ENCODE data around the gene SYNPO2. TPM values are rescaled to one million over a fixed set of nuclear protein-coding genes. Genes with fewer than 3 reads are reported as not detected.

The SYNPO2 gene
- total and polyA plus RNA-seq, 2 of the 13 experiments (the other 11 are each of a cell fraction or from before 2014, with no cell fraction given) = not detected

DNA sequence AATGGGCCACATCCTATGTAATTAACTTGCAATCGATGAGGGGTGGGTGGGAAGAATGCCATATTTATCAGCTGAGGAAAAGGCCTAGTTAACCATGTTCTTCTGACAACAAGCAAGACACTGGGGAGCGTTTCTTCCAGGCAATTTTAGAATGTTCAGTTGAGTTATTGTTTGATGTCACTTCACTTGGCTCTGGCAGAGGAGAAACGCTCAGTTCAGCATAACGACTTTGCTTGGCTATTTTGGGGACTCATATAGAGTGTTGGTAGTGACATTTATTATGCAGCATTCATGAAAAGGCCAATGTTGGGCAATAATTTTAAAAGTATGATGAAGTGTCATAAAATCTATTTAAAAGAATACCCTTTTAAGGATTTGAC lies 648 bp downstream of the SYNPO2 start:
- Histone ChIP-seq H3K4me2 (ENCODE audit: low read depth, low read length) (no peak overlapping the region), H2AFZ (ENCODE audit: low read length) (no peak overlapping the region), H4K20me1 (ENCODE audit: insufficient read depth, low read length) (no peaks in the 10 kb centered on the region), H3K4me1 (ENCODE audit: insufficient read depth, low read length) (peaks cover 10% of the 10 kb centered on the region; the same call in 1 of the 2 replicates), H3K27me3 (ENCODE audit: control insufficient read depth in 1 of 2, insufficient read depth in 2 of 2, low read length in 2 of 2) (peaks cover 0 to 22% of the 10 kb centered on the region in 2 experiments; a peak in 2 of 5 replicates), H3K9me3 (ENCODE audit: low read length) (no peaks in the 10 kb centered on the region), H3K27ac (ENCODE audit: extremely low read length, insufficient read depth, low read length) (no peak overlapping the region), H3K36me3 (replicated peaks in 1 of 2; ENCODE audit: control insufficient read depth in 1 of 2, insufficient read depth in 2 of 2, low read length in 2 of 2) (no peaks in the 10 kb centered on the region), H3K79me2 (ENCODE audit: insufficient read depth, low read length) (no peaks in the 10 kb centered on the region), H3K4me3 (replicated peaks in 1 of 3; ENCODE audit: insufficient read depth in 1 of 3, low read depth in 2 of 3, low read length in 3 of 3) (no peak overlapping the region), H3K9ac (ENCODE audit: insufficient read depth, low read depth, low read length) (no peak overlapping the region)
- 40% methylated on average over 4 of the region's 4 CpGs for WGBS (ENCODE audit: low lambda C conversion rate)
- no peak for FAIRE-seq
- no peak for ATAC-seq
- TF ChIP-seq ZNF720 (CRISPR knock-in tag; IDR thresholded peaks at IDR 0.05) = no peak
- TF ChIP-seq, protein P1, sequence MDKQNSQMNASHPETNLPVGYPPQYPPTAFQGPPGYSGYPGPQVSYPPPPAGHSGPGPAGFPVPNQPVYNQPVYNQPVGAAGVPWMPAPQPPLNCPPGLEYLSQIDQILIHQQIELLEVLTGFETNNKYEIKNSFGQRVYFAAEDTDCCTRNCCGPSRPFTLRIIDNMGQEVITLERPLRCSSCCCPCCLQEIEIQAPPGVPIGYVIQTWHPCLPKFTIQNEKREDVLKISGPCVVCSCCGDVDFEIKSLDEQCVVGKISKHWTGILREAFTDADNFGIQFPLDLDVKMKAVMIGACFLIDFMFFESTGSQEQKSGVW (CRISPR knock-in tag; IDR thresholded peaks at IDR 0.05; ENCODE audit: borderline replicate concordance) = no peak
- TF ChIP-seq LCORL (IDR thresholded peaks at IDR 0.05) = no peak
- TF ChIP-seq LCORL (CRISPR knock-in tag; IDR thresholded peaks at IDR 0.05) = no peak
- no peak for TF ChIP-seq ZNF160 (CRISPR knock-in tag; IDR thresholded peaks at IDR 0.05)
- TF ChIP-seq, protein P2, sequence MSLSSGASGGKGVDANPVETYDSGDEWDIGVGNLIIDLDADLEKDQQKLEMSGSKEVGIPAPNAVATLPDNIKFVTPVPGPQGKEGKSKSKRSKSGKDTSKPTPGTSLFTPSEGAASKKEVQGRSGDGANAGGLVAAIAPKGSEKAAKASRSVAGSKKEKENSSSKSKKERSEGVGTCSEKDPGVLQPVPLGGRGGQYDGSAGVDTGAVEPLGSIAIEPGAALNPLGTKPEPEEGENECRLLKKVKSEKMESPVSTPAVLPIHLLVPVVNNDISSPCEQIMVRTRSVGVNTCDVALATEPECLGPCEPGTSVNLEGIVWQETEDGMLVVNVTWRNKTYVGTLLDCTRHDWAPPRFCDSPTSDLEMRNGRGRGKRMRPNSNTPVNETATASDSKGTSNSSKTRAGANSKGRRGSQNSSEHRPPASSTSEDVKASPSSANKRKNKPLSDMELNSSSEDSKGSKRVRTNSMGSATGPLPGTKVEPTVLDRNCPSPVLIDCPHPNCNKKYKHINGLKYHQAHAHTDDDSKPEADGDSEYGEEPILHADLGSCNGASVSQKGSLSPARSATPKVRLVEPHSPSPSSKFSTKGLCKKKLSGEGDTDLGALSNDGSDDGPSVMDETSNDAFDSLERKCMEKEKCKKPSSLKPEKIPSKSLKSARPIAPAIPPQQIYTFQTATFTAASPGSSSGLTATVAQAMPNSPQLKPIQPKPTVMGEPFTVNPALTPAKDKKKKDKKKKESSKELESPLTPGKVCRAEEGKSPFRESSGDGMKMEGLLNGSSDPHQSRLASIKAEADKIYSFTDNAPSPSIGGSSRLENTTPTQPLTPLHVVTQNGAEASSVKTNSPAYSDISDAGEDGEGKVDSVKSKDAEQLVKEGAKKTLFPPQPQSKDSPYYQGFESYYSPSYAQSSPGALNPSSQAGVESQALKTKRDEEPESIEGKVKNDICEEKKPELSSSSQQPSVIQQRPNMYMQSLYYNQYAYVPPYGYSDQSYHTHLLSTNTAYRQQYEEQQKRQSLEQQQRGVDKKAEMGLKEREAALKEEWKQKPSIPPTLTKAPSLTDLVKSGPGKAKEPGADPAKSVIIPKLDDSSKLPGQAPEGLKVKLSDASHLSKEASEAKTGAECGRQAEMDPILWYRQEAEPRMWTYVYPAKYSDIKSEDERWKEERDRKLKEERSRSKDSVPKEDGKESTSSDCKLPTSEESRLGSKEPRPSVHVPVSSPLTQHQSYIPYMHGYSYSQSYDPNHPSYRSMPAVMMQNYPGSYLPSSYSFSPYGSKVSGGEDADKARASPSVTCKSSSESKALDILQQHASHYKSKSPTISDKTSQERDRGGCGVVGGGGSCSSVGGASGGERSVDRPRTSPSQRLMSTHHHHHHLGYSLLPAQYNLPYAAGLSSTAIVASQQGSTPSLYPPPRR (CRISPR knock-in tag; IDR thresholded peaks at IDR 0.05; ENCODE audit: borderline replicate concordance) = no peak
- no peak for TF ChIP-seq TCF7L2 (IDR thresholded peaks at IDR 0.05; ENCODE audit: low read depth, low read length)
- TF ChIP-seq ZFP36 (IDR thresholded peaks at IDR 0.05; ENCODE audit: borderline replicate concordance, low read depth, low read length, partially characterized antibody) = no peak
- no peak for TF ChIP-seq ELF3 (CRISPR knock-in tag; IDR thresholded peaks at IDR 0.05)
- TF ChIP-seq ZSCAN20 (CRISPR knock-in tag; IDR thresholded peaks at IDR 0.05; ENCODE audit: borderline replicate concordance) = no peak
- TF ChIP-seq, protein P3, sequence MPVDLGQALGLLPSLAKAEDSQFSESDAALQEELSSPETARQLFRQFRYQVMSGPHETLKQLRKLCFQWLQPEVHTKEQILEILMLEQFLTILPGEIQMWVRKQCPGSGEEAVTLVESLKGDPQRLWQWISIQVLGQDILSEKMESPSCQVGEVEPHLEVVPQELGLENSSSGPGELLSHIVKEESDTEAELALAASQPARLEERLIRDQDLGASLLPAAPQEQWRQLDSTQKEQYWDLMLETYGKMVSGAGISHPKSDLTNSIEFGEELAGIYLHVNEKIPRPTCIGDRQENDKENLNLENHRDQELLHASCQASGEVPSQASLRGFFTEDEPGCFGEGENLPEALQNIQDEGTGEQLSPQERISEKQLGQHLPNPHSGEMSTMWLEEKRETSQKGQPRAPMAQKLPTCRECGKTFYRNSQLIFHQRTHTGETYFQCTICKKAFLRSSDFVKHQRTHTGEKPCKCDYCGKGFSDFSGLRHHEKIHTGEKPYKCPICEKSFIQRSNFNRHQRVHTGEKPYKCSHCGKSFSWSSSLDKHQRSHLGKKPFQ (CRISPR knock-in tag; IDR thresholded peaks at IDR 0.05; ENCODE audit: insufficient replicate concordance) = no peak
- no peak for TF ChIP-seq ZNF781 (CRISPR knock-in tag; IDR thresholded peaks at IDR 0.05; ENCODE audit: borderline replicate concordance, not compliant biosample characterization)
- TF ChIP-seq ZFP82 (CRISPR knock-in tag; IDR thresholded peaks at IDR 0.05; ENCODE audit: borderline replicate concordance) = no peak
- no peak for TF ChIP-seq SRSF1 (optimal IDR thresholded peaks at IDR 0.05; ENCODE audit: low read depth, low read length)
- BruUV-seq (replicated peaks) = no TSS peak
- no peak for DNase-seq (ENCODE audit: low spot score)
- CTCF ChIA-PET (ENCODE audit: low intra/inter-chr PET ratio, low total read pairs) = interaction anchor here (3.1 kb wide), 1 partner anchor 117 kb away, joined by 20 read pairs; no protein-coding TSS in a partner anchor
- intact Hi-C loops (cut with micrococcal nuclease; ENCODE audit: unreplicated experiment) = no loop called here
- in situ Hi-C loops (cut with HindIII; ENCODE audit: extremely low pct_ligation_motif_present, low pct_unique_long_range_greater_than_20kb) = no loop called here
- POLR2A ChIA-PET = no interaction called here

Measured in HepG2 (cell line).